ENCODE data around the gene NCSTN. TPM values are rescaled to one million over a fixed set of nuclear protein-coding genes. Genes with fewer than 3 reads are reported as not detected.
A peak's percentile ranks its signal among the peaks of the same experiment; 100 is the strongest.

The NCSTN gene
- 61.7 and 72.0 TPM in 2 replicates for total RNA-seq (2014; rRNA removed; shearing (Covaris generic))

DNA sequence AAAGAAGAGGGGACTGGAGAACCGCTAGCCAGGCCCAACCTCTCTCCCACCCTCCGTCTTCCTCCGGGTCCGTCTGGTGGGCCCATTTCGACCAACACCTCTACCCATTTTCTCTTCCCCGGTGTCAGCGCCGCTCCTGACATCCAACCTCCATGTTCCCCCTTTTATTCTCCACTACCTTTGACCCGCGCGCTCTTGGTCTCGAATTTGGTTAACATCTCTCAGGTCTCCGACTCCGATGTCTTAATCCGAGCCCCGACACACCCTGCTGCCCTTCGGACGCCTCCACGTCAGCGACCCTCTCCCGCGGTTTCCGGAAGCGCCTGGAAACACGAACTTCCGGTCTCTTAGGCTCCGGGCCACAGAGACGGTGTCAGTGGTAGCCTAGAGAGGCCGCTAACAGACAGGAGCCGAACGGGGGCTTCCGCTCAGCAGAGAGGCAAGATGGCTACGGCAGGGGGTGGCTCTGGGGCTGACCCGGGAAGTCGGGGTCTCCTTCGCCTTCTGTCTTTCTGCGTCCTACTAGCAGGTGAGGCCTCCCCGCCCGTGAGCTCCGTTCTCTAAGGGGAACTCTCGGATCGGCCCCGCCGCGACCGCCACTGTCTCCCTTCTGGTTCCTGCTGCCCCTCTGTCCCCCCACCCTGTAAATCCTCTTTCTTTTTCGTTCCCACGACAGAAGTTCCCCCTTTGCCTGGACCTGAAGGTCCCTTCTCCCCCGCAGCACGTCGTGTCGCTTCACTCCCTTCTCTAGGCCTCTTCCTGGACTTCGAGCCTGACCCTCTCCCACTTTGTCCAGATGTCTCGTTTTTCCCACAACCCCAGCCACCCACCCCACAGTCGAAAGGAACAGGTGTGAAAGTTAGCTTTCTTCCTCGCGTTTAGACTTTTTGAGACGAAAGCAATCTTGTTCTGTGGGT, at the start of gene NCSTN, which contains the start of gene COPA:
TSS of gene NCSTN (plus strand) at position 431 of the 917 bp plus-strand sequence. CDS start at position 445, 14 bp downstream.
TSS of gene COPA (minus strand) at position 298 of the 917 bp plus-strand sequence. CDS start at position 218, 80 bp downstream.
- peak; percentile 88 for DNase-seq (ENCODE audit: low spot score)

DNA sequence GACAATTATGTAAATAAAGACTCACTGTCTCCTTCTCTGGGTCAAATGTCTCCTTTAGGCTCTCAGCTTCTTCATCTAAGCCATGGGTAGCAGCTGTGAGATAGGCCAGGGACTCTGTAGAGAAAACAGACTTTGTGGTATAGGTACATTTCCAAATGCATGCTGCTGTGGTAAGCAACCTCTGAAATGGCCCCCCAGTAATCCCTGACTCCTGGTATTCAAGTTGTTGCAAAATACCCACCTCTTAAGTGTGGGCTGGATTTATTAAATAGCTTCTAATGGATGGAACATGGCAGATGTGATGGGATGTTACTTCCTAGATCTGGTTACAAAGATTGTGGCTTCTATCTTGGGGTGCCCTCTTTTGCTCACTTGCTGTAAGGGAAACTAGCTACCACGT, 47.1 kb upstream of the NCSTN start:
- no peak for DNase-seq (ENCODE audit: low spot score)

DNA sequence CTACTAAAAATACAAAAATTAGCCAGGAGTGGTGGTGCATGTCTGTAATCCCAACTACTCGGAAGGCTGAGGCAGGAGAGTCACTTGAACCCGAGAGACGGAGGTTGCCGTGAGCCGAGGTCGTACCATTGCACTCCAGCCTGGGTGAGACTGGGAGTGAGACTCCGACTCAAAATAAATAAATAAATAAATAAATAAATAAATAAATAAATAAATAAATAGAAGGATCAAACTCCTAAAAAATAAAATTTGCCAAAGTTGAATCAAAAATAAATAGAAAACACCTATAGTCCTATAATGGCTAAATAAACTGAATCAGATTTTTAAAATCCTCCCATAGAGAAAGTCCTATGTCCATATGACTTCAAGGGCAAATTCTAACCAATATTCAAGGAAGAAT, 43.0 kb upstream of the NCSTN start:
- no peak for DNase-seq (ENCODE audit: low spot score)

DNA sequence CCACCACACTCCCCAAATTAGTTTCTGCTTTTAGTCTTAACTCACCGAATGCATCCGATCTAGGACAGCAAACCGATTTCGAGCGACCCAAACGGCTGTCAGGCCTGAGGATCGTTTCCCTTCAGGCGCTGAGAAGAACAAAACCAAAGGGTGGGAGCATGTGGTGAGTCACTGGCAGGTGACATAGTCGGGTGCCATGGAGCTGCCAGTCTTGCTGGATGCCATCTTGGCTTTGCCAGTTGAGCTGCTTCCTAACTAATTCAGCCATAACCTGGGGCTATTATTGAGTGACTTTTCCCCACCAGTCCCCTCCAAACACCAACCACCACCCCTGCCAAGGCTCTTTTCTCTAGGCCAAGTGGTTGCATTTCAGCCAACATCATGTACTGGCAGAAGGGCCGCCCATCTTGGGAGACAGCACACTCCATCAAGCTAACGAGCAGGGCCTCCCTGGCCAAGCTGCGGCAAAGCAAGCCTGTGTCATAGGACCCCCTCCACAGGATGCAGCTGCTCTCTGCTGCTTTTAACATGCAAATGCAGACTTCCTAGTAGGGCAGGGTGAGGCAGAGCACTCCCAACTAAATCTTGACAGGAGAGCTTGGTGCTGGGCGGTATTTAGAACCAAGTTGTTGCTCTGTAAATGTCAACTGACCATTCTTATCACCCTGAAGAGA, 35.9 kb upstream of the NCSTN start:
- DNase-seq (ENCODE audit: low spot score) = no peak

DNA sequence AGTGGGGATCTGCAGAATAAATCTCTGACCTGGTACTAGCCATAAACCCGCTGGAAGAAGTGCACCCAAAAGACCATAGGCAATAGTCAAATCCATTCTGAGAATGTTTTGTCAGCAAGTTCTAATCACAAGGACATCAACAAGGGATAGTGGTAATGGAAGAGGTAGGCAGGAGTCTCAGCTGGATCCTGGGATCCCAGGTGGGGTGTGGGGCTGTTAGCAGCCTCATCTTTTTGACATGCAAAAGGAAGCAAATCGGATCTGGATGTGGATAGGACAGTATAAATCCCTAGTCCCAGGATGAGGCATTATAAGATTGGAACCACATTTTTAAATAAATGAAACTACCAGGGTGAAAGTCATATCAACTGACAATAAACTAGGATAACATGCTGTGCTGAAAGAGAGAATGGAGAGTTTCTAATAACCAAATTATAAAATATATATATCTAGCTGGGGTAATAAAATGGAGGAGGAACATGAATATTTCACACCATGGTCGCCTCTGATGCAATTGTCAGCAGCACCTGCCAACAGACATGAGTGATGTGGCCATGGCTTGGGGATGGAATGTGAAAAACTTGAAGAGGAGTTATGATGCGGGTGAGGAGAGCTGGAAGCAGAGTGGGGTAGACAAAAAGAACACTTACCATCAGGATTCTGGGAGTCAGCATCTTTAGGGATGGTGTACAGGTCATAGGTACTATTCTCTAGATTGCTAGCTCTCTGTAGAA, 34.6 kb upstream of the NCSTN start:
- no peak for DNase-seq (ENCODE audit: low spot score)

DNA sequence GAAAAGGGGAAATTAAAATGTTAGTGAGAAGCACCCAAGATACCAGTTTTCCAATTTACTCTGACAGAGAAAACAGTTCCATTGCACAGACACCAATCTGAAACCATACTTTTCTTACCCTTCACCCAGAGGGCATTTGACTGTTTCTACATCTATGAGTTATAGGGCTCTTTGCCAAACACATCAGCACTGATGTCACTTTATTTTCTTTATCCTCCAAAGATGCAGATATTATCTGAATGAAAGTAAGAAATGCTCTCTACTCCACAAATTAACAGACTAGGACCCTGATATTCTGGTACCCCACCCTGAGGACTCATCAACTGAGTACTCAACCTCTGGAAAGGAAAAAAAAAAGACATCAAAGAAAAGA, 34.0 kb upstream of the NCSTN start:
- no peak for DNase-seq (ENCODE audit: low spot score)

DNA sequence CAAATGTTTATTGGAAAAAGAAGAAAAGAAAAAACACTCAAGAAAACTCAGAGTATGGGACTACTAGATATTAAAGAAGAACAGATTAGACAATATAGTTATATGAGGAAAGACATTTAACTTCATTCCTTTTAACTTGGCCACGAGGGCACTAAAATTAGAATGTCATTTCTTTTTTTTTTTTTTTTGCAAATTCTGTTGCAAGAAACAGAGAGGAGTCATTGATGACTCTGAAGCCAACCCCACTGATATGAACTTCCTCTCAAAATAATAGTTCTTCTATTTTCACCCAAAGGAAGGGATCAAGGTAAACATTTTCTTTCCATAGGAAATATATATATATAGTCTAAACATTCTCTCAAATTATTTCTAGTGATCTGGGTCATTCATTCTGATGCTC, 33.6 kb upstream of the NCSTN start:
- no peak for DNase-seq (ENCODE audit: low spot score)

DNA sequence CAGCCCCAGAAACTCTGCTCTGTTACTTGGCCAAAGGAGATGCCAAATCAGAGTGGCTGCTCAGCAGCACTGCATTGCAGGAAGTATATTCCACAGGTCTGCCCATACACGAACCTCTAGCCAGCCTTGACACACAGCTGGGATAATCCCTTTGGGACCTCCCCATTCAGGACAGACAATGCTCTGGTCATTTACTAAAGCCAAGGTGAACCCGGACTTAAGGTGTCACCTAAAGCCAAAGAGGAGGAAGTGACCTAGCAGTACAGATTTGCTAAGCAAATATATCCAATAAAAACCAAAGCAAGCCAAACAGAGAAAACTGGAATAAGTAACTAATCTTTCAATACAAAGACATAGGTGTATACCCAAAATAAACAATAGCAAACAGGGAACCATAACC, 27.8 kb upstream of the NCSTN start:
- DNase-seq (ENCODE audit: low spot score) = no peak

DNA sequence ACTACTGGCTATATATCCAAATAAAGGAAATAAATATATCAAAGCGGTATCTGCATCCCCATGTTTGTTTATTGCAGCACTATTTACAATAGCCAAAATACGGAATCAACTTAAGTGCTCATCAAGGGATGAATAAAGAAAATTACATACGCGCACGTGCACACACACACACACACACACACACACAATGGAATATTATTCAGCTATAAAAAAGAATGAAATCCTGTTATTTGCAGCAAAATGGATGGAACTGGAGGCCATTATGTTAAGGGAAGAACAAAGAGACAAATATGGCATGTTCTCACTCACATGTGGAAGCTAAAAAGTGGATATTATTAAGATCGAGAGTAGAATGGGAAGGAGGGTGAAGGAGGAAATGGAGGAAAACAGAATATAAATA, 20.4 kb upstream of the NCSTN start:
- DNase-seq (ENCODE audit: low spot score) = no peak

DNA sequence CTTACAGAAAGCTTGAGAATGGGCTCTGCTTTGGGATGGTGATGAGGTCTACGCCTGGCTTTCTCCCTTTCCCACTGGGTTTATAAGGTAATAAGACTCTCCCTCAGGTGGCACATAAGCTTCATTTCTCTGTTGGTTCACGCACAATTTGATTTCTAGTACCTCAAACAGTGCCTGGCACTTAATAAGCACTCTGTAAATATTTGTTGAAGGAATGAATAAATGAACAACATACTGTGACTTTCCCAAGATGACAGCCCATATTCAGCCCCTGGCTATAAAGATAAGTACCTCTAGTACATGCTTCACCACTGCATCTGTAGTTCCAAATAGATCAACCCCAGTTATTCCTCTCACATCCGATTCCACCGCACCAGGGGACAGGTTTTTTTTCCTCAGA, 17.9 kb upstream of the NCSTN start:
- DNase-seq (ENCODE audit: low spot score) = no peak

DNA sequence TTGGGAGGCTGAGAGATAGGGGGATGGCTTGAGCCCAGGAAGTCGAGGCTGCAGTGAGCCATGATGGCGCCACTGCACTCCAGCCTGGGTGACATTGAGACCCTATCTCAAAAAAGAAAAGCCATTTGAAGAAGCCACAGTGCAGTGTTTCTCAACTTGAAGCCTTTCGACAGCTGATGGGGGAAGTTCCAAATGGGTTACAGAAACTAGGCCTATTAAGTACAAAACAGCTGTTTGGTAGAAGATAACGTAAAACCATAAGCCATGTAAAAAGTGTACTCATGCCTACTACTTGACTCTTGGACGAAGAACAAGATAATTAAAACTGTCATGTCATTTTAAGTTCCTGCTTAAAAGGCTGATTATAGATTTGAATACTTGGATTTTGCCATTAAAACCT, 16.8 kb upstream of the NCSTN start:
- no peak for DNase-seq (ENCODE audit: low spot score)

DNA sequence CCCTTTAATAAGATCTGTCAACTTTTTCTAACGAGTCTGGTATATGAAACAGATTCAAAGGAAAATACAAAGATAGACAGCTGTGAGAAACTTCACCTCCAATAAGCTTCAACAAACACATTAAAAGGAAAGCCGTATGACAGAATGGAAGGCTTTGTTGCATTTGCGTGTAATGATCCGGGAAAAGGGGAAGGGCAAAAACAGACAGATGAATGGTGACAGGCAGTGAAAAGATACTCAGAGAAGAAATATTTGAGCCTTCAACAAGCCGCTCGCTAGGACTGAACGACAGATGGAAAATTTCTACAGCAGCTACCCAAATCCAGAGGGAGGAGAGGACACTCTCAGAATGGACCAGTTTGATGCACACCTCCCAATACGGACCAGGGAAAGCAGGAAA, 15.0 kb upstream of the NCSTN start:
- no peak for DNase-seq (ENCODE audit: low spot score)

DNA sequence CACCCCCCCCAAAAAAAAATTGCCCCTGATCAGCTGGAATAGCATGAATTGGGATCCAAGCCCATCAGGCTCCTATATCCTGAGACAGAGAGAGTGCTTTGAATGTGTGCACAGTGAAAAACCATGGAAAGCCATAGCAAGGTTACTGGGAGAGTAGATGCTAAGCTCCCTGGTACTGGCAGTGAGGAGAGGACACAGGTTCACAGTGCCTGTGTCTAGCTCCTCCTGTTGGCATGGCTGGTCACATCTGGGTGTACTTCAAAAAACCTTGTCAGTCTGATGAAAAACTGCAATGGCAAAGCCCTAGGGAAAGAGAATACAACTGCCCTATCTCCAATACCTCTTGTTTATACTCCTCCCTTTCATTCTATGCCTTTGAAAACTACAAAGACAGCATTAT, 13.1 kb upstream of the NCSTN start:
- DNase-seq (ENCODE audit: low spot score) = no peak

DNA sequence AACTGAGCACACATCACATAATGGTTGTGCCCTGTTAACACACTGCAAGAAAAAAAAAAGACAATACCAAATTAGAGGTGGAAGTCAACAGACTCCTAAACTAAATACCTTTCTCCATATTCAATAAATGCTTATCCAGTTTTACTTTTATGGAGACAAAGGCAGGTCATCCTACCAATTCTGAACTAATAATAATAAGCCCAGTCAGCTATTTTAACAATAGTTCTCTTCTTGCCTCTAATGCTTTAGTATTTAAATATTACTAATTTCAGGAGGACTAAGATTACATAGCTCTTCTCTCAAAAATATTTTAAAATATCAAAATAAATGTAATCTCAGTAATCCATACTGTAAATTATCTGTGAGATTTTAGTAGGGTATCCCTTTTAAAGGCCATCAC, 10.7 kb upstream of the NCSTN start:
- no peak for DNase-seq (ENCODE audit: low spot score)

DNA sequence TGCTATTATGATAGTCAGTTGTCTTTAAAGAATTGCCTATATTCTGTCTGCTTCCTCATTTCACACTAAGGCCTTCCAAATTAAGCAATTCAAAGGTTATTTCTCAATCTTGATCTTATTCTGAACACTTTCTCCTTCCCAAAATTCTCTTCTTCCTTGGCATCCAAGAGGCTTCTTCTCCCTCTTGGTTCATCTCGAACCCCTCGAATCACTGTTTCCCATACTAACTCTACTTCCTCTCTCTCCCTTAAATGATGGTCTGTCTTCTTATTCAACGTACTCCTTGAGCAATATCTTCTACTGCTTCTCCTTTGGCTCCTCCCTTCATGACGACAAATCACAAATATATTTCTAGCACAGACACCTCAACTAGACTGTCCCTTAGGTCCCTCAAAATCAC, 4.6 kb upstream of the NCSTN start:
- DNase-seq (ENCODE audit: low spot score) = no peak

DNA sequence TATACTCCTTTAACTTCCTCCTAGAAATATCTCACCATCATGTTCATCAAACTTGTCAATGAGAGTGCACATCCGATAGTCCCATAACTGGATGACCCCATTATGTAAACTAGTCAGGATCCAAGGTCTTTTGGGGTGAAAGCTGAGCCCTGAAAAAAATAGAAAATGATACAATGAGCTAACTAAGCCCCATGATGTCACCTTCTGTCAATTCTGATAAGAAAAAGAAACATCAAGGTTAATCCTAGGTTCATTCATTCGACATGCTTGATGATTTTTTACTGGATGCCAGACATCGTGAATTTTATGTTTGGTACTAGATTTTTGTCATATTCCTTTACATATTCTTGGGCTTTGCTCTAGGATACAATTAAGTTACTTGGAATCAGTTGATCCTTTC, 3.0 kb upstream of the NCSTN start:
- DNase-seq (ENCODE audit: low spot score) = no peak

DNA sequence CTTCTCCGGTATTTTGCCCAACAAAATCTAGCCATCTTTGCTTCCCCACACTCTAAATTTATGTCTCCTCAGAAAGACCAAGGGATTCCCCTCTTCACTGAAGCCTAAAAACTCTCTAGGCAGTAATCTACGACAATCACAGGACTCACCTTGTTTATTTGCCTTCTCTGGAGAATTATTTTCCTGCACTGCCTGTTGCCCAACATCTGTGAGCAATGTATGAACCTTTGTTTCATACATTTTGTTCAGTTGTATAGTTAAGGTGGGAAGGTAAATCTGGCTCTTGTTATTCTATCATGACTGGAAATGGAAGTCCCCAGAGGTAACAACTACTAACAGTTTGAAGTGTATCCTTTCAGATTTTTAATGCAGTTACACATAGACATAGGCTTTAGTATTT, 2.3 kb upstream of the NCSTN start:
- no peak for DNase-seq (ENCODE audit: low spot score)

DNA sequence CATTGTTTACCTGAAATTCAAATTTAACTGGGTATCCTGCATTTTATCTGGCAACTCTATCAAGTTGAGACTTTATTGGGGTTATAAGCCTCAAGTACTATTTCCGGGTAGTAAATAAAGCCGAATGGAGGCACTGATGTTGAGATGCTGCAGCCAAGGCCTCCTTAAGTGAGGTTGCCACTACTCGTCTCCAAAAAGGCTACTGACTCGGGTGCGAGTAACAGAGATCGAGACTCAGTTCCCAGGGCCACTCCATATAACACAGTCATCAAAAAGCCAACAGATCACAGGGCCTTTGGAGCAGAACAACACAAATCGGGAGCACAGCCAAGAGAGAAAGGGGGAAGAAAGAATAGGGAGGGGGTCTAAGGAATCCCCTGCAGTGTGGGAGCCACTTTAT, 657 bp upstream of the NCSTN start:
- DNase-seq (ENCODE audit: low spot score) = no peak

DNA sequence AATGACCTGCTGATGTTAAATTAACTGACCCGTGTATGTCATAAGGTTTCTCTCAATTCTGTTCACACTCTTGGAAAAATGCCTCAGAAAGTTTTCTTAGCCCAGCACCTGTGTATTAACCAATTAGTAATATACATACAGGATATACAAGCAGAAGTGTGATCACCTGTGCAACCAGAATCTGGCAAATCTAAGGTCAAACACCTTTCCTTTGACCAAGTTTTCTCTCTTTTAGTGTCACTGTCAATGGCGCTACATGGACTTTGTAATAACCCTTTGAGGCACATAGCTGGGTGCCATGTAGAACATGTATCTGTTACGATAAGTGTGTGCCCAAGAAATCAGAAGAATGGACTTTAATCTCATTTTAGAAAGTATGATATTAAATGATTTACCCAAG, 1.1 kb downstream of the NCSTN start:
- no peak for DNase-seq (ENCODE audit: low spot score)

DNA sequence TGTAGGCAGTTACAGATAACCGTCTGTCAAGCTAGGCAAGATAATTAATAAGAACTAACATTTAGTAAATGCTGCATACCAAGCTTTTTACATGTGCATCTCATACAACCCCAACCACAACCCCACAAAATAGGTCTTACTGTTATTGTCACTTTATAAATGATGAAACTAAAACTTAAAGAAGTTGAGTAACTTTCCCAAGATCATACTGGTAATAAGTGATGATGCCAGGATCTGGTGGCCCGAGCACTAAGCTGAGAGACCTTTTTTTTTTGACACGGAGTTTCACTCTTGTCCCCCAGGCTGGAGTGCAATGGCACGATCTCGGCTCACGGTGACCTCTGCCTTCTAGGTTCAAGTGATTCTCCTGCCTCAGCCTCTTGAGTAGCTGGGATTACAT, 1.8 kb downstream of the NCSTN start:
- DNase-seq (ENCODE audit: low spot score) = no peak

DNA sequence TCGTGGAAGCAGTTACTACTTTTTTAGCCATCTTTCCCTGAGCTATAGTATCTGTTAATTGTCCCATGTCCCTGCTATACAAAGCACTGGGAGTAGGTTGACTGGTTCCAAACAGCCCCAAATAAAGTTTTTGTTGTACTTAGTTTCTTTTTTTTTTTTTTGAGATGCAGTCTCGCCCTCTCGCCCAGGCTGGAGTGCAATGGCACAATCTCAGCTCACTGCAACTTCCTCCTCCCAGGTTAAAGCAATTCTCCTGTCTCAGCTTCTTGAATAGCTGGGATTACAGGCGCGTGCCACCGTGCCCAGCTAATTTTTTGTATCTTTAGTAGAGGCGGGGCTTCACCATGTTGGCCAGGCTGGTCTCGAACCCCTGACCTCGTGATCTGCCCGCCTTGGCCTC, 3.3 kb downstream of the NCSTN start:
- no peak for DNase-seq (ENCODE audit: low spot score)

DNA sequence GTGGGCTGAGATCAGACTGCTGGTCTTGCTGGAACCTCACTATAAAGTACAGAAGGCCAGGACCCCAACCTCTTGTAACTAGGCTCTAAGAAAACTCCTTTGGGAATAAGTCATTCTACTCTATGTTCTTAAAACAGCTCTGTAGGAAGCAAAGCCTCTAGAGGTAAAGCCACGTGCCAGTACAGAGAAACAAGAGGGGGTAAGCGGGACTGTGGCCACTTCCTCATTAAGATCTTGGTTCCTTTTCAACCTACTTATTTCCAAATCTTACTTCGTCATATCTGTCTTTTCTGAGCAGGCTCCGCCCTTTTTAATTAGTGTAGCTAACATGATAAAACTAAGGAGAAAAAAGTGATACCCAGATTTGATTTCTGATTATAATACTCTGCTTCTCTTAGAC, 3.8 kb downstream of the NCSTN start:
- DNase-seq (ENCODE audit: low spot score) = no peak

DNA sequence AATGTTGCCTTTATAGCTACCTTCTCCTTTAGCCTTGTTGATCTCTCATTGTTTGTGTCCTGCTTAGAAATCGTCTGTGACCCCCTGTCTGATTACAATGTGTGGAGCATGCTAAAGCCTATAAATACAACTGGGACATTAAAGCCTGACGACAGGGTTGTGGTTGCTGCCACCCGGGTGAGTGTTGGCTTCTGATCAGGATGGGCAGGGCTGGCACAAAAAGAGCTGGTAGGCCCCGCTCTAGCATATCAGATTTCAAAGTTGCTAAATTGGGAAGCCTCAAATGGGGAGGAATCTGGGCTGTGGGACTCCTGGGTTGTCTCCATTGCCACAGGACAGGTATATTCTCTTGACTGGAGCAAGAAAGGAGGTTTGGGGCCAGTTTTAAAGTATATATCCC, 8.4 kb downstream of the NCSTN start:
- no peak for DNase-seq (ENCODE audit: low spot score)
